HG03469 (cell line): ENCODE measurements around the gene C21orf58.
"Not testable (repeated sequence)": the region's sequence is repeated elsewhere in the genome, so short reads cannot be mapped to it uniquely, and the experiment has no call there.

Experiments used
- ATAC-seq: cut with Tn5 transposase; IDR thresholded peaks from one replicate; pipeline ENCODE4 v1.9.1; 2021; ENCODE audit warnings: mild to moderate bottlenecking, moderate library complexity, moderate number of reproducible peaks; ENCODE audit not compliant: unreplicated experiment

Gene C21orf58

GRCh38 chr21:46323710-46324389, at the start of gene C21orf58, which contains the start of gene PCNT:
Gene C21orf58 (minus strand): TSS chr21:46323870. CDS start chr21:46322738, 1,132 bp downstream.
Gene PCNT (plus strand): TSS chr21:46324156. CDS start chr21:46324229, 73 bp downstream.
- ATAC-seq, result peak; percentile 76

DNA sequence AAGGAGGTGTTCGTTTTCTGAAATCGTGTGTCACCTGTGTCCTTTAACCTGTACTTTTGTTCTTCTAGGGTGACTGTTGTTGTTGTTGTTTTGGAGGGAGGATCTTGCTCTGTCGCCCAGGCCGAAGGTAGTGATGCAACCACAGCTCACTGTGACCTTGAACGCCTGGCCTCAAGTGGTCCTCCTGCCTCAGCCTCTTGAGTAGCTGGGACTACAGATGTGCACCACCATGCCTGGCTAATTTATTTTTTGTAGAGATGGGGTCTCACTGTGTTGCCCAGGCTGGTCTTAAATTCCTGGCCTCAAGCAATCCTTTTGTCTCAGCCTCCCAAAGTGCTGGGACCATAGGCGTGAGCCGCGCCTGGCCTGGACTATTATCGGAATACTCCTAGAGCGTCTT, 49.3 kb upstream of the C21orf58 start:
- ATAC-seq, result not testable (repeated sequence)

DNA sequence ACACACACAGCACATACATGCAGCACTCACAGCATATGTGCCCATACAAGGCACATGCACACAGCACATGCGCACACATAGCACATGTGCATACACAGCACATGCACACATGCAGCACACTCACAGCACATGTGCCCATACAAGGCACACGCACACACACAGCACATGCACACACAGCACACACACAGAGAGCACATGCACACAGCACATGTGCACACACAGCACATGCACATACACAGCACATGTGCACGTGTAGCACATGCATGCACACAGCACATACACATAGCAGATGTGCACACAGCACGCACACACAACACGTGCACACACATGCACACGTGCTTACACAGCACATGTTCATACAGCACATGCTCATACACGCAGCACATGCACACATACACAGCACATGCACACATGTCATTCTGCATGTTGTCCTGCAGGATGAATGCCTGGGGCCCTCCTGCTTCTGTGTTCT, 48.4 kb upstream of the C21orf58 start:
- no peak for ATAC-seq

- ATAC-seq, result no peak
Observed at GRCh38 chr21:46371204-46372013, 47.7 kb upstream of the C21orf58 start.

GRCh38 chr21:46369520-46370235, 46.0 kb upstream of the C21orf58 start:
- no peak for ATAC-seq

GRCh38 chr21:46368533-46369285, 45.0 kb upstream of the C21orf58 start:
- no peak for ATAC-seq

DNA sequence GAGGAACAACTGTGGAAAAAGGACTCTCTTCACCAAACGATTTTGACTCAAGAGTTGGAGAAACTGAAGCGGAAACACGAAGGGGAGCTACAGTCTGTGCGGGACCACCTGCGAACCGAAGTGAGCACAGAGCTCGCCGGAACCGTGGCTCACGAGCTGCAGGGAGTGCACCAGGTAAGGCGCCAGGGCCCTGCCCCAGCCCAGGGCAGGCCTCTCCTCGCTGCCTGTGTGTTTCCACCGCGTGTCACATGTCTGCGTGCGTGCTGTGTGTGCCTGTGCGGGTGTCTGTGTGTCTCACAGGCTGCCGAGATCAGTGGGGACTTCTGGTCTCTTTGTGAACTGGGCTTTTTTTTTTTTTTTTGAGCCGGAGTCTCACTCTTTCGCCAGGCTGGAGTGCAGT, 43.3 kb upstream of the C21orf58 start:
- no peak for ATAC-seq

GRCh38 chr21:46366561-46366960, 42.9 kb upstream of the C21orf58 start:
- no peak for ATAC-seq

- no peak for ATAC-seq
Observed at GRCh38 chr21:46366091-46366490, 42.4 kb upstream of the C21orf58 start.

DNA sequence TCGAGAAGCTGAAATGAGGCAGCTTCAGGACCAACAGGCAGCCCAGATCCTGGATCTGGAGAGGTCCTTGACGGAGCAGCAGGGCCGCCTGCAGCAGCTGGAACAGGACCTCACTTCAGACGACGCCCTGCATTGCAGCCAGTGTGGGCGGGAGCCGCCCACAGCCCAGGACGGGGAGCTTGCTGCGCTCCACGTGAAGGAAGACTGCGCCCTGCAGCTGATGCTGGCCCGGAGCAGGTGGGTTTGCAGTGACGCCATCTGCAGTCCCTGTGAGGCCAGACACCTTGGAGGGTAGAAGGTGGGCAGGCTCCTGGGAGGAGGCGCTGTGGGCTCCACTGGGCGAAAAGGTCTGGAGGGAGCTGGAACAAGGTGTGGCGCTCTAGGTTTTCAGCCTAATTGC, 40.0 kb upstream of the C21orf58 start:
- ATAC-seq, result no peak

- ATAC-seq, result no peak
Observed at GRCh38 chr21:46362946-46363345, 39.3 kb upstream of the C21orf58 start.

DNA sequence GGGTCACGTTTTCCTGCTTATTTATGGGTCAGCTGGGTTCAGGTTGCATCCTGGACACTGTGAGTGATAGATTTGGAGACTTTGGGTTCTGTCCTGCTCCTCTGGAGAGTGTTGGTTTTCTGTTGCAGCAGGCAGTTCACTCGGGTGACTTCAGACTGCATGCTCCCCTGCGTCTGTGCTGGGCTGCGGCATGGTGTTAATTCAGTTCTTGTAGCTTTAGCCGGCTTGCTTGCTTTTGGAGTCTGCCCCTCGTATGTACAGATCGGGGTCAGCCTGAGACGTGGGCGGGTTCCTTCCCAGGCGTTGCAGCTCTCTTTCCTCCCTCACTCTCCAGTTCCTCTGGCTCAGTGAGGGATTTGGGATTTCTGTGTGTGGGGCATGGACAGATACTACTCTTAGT, 38.3 kb upstream of the C21orf58 start:
- no peak for ATAC-seq

- no peak for ATAC-seq
Observed at GRCh38 chr21:46361176-46361575, 37.5 kb upstream of the C21orf58 start.

- ATAC-seq, result no peak
Observed at GRCh38 chr21:46357684-46358425, 34.2 kb upstream of the C21orf58 start.

GRCh38 chr21:46357335-46357604, 33.6 kb upstream of the C21orf58 start:
- no peak for ATAC-seq

DNA sequence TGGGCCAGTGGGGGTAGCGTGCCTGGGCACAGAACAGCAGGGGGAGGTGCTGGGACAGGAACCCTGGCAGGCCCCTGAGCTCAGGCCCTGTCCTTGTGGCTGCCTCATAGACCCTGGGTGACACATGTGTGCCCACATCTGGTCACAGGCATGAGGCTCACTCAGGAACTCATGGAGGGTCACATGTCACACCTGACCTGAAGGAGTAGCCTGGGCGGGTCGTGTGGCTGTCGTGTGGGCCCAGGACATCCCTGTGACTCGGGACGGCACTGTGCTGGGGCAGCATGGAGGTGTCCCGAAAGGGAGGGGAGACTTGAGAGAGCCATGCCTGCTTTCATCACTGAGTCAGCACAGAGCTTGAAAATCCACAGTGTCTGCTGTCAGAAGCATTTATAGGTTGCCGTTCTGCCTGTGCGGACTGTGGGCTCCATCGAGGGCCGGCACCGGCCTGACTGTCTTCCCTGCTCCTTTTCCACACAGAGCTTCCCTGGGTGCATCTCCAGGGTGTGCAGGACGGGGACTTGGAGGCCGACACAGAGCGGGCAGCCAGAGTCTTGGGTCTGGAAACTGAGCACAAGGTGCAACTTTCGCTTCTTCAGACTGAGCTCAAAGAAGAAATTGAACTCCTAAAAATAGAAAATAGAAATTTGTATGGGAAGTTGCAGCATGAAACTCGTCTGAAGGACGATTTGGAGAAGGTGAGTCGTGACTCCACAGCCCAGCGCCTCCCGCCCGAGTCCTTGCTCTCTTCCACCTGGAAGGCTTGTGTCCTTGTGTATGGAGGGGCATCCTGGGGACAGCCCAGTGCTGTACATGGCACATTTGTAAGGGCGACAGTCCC, 33.0 kb upstream of the C21orf58 start:
- no peak for ATAC-seq

- ATAC-seq, result no peak
Observed at GRCh38 chr21:46356005-46356338, 32.3 kb upstream of the C21orf58 start.

DNA sequence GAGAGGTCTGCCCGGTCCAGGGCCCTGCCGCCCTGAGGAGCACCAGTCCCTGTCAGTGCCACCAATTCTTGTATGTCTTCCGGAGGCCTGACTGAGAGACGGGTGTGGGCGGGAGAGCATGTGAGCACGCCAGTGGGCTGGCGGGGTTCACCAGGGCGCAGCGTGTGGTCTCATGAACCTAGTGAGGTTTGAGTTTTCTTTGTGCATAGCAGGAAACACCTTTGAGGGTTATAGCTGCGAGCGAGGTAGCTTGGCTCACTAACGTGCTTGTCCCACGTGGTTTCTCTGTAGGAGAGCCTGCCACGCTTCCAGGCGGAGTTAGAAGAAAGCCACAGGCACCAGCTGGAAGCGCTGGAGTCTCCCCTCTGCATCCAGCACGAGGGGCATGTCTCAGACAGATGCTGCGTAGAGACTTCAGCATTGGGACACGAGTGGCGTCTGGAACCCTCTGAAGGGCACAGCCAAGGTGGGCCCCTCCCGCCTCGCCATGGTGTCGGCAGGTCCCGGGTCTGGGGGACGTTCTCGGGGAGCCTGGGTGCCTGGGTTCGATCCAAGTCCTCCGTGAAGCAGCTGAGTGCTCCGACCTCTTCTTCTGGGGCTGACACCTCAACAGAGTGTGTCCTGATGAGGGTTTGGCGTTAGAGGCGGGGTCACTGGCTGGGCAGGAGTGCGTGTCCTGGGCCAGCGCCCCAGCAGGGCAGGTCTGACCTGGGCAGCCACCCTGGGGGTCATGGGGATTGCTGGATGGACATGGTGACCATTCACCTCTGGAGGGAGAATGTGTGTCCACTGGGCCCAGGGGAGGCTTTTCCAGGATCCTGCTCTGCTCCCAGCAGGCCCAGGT, 31.7 kb upstream of the C21orf58 start:
- ATAC-seq, result no peak

- no peak for ATAC-seq
Observed at GRCh38 chr21:46354518-46354917, 30.8 kb upstream of the C21orf58 start.
